ENCODE data around the gene F10. TPM values are rescaled to one million over a fixed set of nuclear protein-coding genes. Genes with fewer than 3 reads are reported as not detected.

The F10 gene
- total RNA-seq, 4 donors from 2014 or later = 0.61 to 21.6 (median 4.5) TPM

- peaks cover 0 to 55% (median 0%) of the 10 kb centered on the region in 3 donors for H3K36me3 ChIP-seq
- no peak overlapping the region for H3K4me3 ChIP-seq
- no peak for TF ChIP-seq POLR2A (IDR thresholded peaks at IDR 0.05)
- TF ChIP-seq, protein P1, sequence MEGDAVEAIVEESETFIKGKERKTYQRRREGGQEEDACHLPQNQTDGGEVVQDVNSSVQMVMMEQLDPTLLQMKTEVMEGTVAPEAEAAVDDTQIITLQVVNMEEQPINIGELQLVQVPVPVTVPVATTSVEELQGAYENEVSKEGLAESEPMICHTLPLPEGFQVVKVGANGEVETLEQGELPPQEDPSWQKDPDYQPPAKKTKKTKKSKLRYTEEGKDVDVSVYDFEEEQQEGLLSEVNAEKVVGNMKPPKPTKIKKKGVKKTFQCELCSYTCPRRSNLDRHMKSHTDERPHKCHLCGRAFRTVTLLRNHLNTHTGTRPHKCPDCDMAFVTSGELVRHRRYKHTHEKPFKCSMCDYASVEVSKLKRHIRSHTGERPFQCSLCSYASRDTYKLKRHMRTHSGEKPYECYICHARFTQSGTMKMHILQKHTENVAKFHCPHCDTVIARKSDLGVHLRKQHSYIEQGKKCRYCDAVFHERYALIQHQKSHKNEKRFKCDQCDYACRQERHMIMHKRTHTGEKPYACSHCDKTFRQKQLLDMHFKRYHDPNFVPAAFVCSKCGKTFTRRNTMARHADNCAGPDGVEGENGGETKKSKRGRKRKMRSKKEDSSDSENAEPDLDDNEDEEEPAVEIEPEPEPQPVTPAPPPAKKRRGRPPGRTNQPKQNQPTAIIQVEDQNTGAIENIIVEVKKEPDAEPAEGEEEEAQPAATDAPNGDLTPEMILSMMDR (IDR thresholded peaks at IDR 0.05) = no peak
- H3K4me1 ChIP-seq = no peaks in the 10 kb centered on the region
- H3K9me3 ChIP-seq = no peaks in the 10 kb centered on the region
- no peaks in the 10 kb centered on the region for H3K27me3 ChIP-seq
- DNase-seq = no peak
- no peak overlapping the region for H3K27ac ChIP-seq
- WGBS, 2 donors = 81 to 83% methylated on average over 5 to 6 of the region's 13 CpGs
- intact Hi-C loops (cut with DNase I) = no loop called here
These were observed 32.2 kb upstream of the F10 start for GRCh38 chr13:113090415-113090770.

GRCh38 chr13:113090806-113091205 is 31.8 kb upstream of the F10 start:
- no peaks in the 10 kb centered on the region for H3K27me3 ChIP-seq
- intact Hi-C loops (cut with DNase I) = no loop called here
- WGBS, 2 donors = 82 to 92% methylated on average over 17 to 19 of the region's 24 CpGs
- H3K27ac ChIP-seq = no peak overlapping the region
- no peaks in the 10 kb centered on the region for H3K9me3 ChIP-seq
- no peak for TF ChIP-seq POLR2A (IDR thresholded peaks at IDR 0.05)
- TF ChIP-seq, protein P1 (IDR thresholded peaks at IDR 0.05) = no peak
- no peaks in the 10 kb centered on the region for H3K4me1 ChIP-seq
- H3K36me3 ChIP-seq = peaks cover 0 to 57% (median 0%) of the 10 kb centered on the region in 3 donors
- no peak overlapping the region for H3K4me3 ChIP-seq
- no peak for DNase-seq

GRCh38 chr13:113091211-113091771 is 31.3 kb upstream of the F10 start:
- Histone ChIP-seq H3K4me3 (no peak overlapping the region), H3K27me3 (no peaks in the 10 kb centered on the region), H3K9me3 (no peaks in the 10 kb centered on the region), H3K27ac (no peak overlapping the region), H3K4me1 (no peaks in the 10 kb centered on the region), H3K36me3 (peaks cover 0 to 57% (median 0%) of the 10 kb centered on the region in 3 donors)
- intact Hi-C loops (cut with DNase I) = no loop called here
- no peak for DNase-seq
- 88 to 100% methylated on average over 3 to 6 of the region's 30 CpGs for whole genome bisulfite sequencing, 2 donors
- no peak for TF ChIP-seq POLR2A (IDR thresholded peaks at IDR 0.05)
- TF ChIP-seq, protein P1 (IDR thresholded peaks at IDR 0.05) = no peak

DNA sequence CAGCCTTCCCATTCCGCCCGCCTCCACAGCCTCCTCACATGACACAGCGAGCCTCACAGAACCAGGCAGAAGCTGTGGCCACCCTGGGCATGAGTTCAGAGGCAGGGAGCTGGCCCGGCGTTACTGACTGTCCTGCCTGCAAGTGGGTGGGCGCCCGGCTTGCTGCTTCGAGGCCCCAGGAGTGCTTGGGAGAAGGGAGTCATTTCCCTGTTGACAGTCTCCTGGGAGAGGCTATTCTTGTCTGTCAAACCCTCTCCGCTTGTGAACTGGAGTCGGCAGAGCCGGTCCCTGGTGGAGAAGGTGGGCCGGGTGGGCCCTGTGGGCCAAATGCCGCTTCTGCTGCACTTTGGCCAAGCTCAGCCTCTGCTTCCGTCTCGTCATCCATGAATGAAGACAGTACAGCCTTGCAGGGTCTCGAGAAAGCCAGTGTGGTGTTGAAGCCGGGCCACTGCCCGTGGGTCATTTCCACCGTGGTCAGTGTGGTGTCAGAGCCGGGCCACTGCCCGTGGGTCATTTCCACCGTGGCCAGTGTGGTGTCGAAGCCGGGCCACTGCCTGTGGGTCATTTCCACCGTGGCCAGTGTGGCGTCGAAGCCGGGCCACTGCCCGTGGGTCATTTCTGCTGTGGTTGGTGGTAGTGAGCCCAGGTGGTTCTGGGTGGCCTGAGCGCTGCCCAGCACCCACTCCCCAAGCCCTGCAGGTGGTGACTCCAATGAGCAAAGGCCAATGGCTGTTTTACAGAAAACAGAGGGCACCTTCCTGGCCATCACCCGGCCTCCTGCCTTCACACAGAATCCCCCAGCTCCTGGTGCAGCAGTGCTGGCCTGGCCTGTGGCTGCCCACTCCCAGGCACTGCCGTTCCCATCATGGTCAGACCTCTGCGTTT is 30.5 kb upstream of the F10 start:
- no peak overlapping the region for H3K4me3 ChIP-seq
- no peak for DNase-seq
- H3K9me3 ChIP-seq = no peaks in the 10 kb centered on the region
- no peak for TF ChIP-seq POLR2A (IDR thresholded peaks at IDR 0.05)
- TF ChIP-seq, protein P1 (IDR thresholded peaks at IDR 0.05) = no peak
- H3K27me3 ChIP-seq = no peaks in the 10 kb centered on the region
- intact Hi-C loops (cut with DNase I) = no loop called here
- WGBS, 2 donors = 83 to 85% methylated on average over 4 to 14 of the region's 33 CpGs
- H3K4me1 ChIP-seq = no peaks in the 10 kb centered on the region
- no peak overlapping the region for H3K27ac ChIP-seq
- H3K36me3 ChIP-seq = peaks cover 0 to 57% (median 0%) of the 10 kb centered on the region in 3 donors
